Measurements from ENCODE around the gene SETD1A.
"Not testable (repeated sequence)": the region's sequence is repeated elsewhere in the genome, so short reads cannot be mapped to it uniquely, and the experiment has no call there.

The SETD1A gene

GRCh38 chr16:30998852-30999761, 41.6 kb downstream of the SETD1A start:
- DNase-seq (ENCODE audit: low spot score) = no peak

DNA sequence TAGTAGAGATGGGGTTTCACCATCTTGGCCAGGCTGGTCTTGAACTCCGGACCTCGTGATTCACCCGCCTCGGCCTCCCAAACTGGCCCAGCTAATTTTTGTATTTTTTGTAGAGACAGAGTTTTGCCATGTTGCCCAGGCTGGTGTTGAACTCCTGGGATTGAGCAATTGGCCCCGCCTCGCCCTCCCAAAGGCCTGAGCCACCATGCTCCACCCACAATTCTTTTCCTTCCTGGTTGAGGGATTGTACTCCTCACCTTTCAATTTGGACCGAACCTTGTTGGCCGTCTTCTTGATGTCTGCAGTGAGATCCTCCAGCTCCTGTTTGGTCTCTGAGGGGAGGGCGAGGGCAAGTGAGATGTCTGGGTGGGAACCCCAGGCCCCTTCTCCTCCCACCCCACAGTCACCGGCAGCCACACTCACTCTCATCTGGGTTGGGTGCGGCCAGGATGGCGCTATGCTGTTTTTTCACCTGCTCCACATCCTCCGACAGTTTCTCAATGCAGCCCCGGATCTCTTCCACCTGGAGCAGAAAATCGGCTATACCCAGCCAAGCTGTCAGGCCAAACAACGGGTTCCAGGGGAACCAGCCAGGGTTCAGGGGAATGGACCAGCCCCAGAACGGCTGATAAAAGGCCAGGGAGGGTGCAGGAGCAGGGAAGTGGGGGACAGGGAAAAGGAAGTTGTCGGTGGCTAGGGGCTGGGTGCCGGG, 43.3 kb downstream of the SETD1A start:
- no peak for DNase-seq (ENCODE audit: low spot score)

DNA sequence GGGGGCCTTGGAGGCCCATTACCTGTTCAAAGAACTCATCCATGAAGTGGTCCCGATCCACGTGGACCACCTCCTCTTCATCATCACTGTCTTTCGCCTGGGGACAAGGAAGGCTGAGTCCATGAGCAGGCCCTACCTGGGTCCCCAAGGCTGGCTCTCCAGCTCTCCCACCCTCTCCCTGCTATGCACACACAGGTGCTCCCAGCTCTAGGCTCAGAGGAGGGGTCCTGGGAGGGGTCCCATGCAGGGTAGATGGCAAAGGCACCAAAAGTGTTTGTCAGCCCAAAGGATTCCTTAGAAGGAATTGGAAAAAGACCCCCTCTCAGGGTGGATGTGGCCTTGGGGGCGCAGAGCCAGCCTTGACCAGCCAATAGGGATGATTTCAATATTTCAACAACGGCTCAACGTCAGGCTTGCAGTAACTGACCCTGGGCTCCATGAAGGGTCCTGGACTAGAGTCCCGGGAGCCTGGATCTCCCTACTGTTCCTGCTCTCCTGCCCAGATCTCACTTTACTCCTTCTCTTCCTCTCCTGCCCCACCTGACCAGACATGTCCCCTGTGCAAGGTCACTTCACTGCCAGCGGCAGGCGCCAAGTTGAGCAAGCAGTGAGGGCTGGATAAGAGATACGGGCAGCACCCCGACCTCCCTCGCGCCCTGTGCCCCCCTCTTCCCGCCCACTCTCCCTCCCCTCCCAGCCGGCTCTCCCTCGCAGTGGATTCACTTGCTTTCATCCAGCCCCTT, 44.1 kb downstream of the SETD1A start:
- DNase-seq (ENCODE audit: low spot score) = no peak

DNA sequence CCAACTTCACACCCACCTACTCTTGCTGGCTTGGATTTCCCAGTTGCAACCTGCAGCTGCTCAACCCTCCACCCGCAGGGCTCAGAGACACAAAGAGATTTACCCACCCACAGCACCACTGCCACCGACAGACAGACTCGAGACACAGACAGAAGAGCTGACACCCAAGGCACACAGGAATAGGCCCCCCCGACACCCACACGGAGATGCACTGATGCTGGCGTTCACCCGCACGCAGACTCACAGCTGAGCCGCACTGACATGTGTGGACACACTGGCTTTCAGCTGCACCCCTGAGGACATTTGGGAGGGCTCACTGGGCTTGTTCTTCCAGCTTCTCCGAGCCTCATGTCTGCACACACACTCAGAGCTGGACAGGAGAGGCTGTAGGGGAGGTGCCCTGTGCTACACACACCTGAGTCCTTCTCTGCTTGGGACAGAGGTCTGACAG, 44.7 kb downstream of the SETD1A start:
- no peak for DNase-seq (ENCODE audit: low spot score)

DNA sequence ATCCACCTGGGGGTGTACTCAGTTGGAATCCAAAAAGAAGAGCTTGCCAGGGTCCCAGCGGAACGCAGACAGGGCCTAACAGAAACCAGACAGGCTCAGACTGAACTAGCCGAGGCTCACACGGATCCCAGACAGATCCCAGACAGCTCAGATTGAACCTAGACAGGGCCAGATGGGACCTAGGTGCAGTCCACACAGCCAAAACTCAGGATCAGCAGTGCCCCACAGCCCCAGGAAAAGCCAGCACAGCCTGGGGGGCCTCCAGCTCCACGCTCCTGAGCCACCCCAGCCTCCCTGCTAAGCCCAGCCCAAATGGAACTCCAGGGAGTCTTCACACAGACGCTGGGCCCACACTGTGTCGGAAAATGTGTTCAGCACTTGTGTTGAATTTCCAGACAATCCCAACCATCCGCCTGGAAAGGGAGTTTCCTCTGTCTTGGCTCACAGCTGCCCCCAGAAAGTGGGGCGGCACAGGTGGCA, 45.3 kb downstream of the SETD1A start:
- no peak for DNase-seq (ENCODE audit: low spot score)

- no peak for DNase-seq (ENCODE audit: low spot score)
Observed at GRCh38 chr16:31003744-31004143, 46.2 kb downstream of the SETD1A start.

DNA sequence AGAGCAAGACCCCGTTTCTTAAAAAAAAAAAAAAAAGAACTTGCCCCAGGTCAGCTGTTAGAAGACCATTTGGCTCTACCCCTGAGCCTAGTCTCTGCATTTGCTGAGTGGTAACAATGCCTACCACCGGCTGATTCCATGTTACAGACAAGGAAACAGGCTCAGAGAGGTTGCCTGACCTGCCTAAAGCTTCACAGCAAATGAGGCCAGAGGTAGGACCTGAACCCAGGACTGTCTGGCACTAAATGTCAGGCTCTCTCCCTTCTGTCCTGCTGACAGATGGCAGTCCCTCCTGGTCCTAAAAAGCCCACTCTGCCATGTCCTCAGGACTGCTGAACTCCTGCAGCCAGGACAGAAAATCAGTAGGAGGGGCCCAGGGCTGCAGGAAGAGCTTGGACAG, 47.1 kb downstream of the SETD1A start:
- no peak for DNase-seq (ENCODE audit: low spot score)

GRCh38 chr16:31005350-31006085, 48.0 kb downstream of the SETD1A start:
- no peak for DNase-seq (ENCODE audit: low spot score)

GRCh38 chr16:31006086-31006385, 48.5 kb downstream of the SETD1A start:
- no peak for DNase-seq (ENCODE audit: low spot score)

- no peak for DNase-seq (ENCODE audit: low spot score)
Observed at GRCh38 chr16:31006589-31006988, 49.0 kb downstream of the SETD1A start.

GRCh38 chr16:31007684-31008083, 50.1 kb downstream of the SETD1A start:
- DNase-seq (ENCODE audit: low spot score) = no peak

- DNase-seq (ENCODE audit: low spot score) = no peak
Observed at GRCh38 chr16:31008149-31008548, 50.6 kb downstream of the SETD1A start.

DNA sequence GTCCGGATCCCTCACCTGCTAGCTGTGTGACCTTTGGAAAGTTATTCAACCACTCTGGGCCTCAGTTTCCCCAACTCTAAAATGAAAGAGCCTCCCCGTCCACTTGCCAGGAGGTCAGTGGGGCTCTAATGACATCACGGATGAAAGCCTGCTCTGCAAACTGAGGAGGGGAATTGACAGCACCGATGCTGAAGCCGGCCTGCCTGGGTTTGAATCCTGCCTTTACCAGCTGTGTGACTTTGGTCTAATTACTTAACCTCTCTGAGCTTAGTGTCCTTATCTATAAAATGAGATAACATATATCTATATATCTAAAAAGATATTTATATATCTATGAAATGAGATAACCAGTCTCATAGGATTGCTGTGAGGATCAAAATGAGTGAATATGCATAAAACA, 51.0 kb downstream of the SETD1A start:
- DNase-seq (ENCODE audit: low spot score) = no peak

- no peak for DNase-seq (ENCODE audit: low spot score)
Observed at GRCh38 chr16:31009120-31009519, 51.6 kb downstream of the SETD1A start.

GRCh38 chr16:31009894-31010584, 52.5 kb downstream of the SETD1A start:
- DNase-seq (ENCODE audit: low spot score) = no peak

- no peak for DNase-seq (ENCODE audit: low spot score)
Observed at GRCh38 chr16:31010585-31011325, 53.2 kb downstream of the SETD1A start, which contains the start of gene STX1B. STX1B (minus strand) TSS chr16:31010638; CDS start chr16:31010396, 242 bp downstream.

GRCh38 chr16:31011815-31012214, 54.3 kb downstream of the SETD1A start:
- not testable (repeated sequence) for DNase-seq (ENCODE audit: low spot score)

GRCh38 chr16:31013292-31013691, 55.7 kb downstream of the SETD1A start:
- DNase-seq (ENCODE audit: low spot score) = not testable (repeated sequence)

- no peak for DNase-seq (ENCODE audit: low spot score)
Observed at GRCh38 chr16:31016018-31016417, 58.5 kb downstream of the SETD1A start.

GRCh38 chr16:31017756-31018155, 60.2 kb downstream of the SETD1A start:
- not testable (repeated sequence) for DNase-seq (ENCODE audit: low spot score)
